ENCODE measurements around the gene XKR8. TPM values are rescaled to one million over a fixed set of nuclear protein-coding genes. Genes with fewer than 3 reads are reported as not detected.

The XKR8 gene
- polyA plus RNA-seq, 3 donors: 12.3 to 36.7 (median 25.9) TPM

DNA sequence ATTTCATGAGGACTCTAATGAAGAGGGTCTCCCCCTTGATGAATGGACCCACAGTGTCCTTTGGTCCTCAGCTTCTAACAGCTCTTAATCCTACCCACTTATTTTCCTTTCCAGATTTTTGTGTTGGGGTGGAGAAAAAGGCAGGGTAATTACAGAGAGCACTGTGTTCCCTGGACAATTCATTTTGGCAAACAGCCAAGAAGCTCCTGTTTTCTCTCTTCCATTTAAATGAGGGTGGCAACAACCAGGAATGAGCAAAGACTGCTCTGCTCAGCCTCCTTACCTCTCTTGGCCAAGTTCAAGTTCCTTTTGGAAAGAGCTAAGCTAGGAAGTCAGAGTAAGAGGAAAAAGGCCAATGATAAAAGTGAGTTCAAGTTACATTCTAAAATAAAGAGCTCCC lies 11.9 kb downstream of the XKR8 start:
- Histone ChIP-seq H3K36me3 (replicated peaks in 1 of 2; ENCODE audit: control insufficient read depth in 1 of 2, insufficient read depth in 2 of 2, low read length in 2 of 2) (peaks cover 53 to 83% of the 10 kb centered on the region in 2 donors), H3K9ac (ENCODE audit: insufficient read depth, low read length, poor library complexity, severe bottlenecking) (no peak overlapping the region), H3K27ac (ENCODE audit: low read depth in 1 of 2, low read length in 2 of 2) (no peak overlapping the region), H4K20me1 (ENCODE audit: insufficient read depth, low read length) (no peaks in the 10 kb centered on the region), H3K4me2 (replicated peaks; ENCODE audit: extremely low read depth, low read length, poor library complexity, severe bottlenecking) (no peak overlapping the region), H3K79me2 (ENCODE audit: insufficient read depth, low read length) (no peaks in the 10 kb centered on the region), H3K4me1 (ENCODE audit: control insufficient read depth in 1 of 2, insufficient read depth in 2 of 2, low read length in 2 of 2) (peaks cover 2 to 6% of the 10 kb centered on the region in 2 donors), H3K4me3 (replicated peaks in 1 of 3; ENCODE audit: low read depth in 2 of 3, low read length in 3 of 3) (no peak overlapping the region), H3K9me3 (replicated peaks in 1 of 2; ENCODE audit: control insufficient read depth in 1 of 2, insufficient read depth in 1 of 2, low read length in 2 of 2) (no peaks in the 10 kb centered on the region), H2AFZ (ENCODE audit: insufficient read depth, low read depth, low read length, poor library complexity, severe bottlenecking) (no peak overlapping the region), H3K27me3 (ENCODE audit: control insufficient read depth in 2 of 2, insufficient read depth in 2 of 2, low read length in 2 of 2) (no peaks in the 10 kb centered on the region)
- Mint-ChIP-seq H3K4me1 (peaks cover 13% of the 10 kb centered on the region), H3K27ac (no peak overlapping the region), H3K36me3 (peaks cover 68 to 79% of the 10 kb centered on the region in 2 donors), H3K4me3 (no peak overlapping the region), H3K9me3 (no peaks in the 10 kb centered on the region), H3K27me3 (ENCODE audit: low read depth in 3 of 3) (no peaks in the 10 kb centered on the region)
- no peak for TF ChIP-seq CTCF (IDR thresholded peaks at IDR 0.05)
- DNase-seq: no peak
- intact Hi-C loops (cut with micrococcal nuclease): no loop called here

- Histone ChIP-seq H3K36me3 (replicated peaks in 1 of 2; ENCODE audit: control insufficient read depth in 1 of 2, insufficient read depth in 2 of 2, low read length in 2 of 2) (peaks cover 51 to 83% of the 10 kb centered on the region in 2 donors), H3K9ac (ENCODE audit: insufficient read depth, low read length, poor library complexity, severe bottlenecking) (no peak overlapping the region), H3K9me3 (replicated peaks in 1 of 2; ENCODE audit: control insufficient read depth in 1 of 2, insufficient read depth in 1 of 2, low read length in 2 of 2) (no peaks in the 10 kb centered on the region), H3K4me1 (ENCODE audit: control insufficient read depth in 1 of 2, insufficient read depth in 2 of 2, low read length in 2 of 2) (peaks cover 2 to 6% of the 10 kb centered on the region in 2 donors), H3K4me3 (replicated peaks in 1 of 3; ENCODE audit: low read depth in 2 of 3, low read length in 3 of 3) (no peak overlapping the region), H3K27me3 (ENCODE audit: control insufficient read depth in 2 of 2, insufficient read depth in 2 of 2, low read length in 2 of 2) (no peaks in the 10 kb centered on the region), H2AFZ (ENCODE audit: insufficient read depth, low read depth, low read length, poor library complexity, severe bottlenecking) (no peak overlapping the region), H4K20me1 (ENCODE audit: insufficient read depth, low read length) (no peaks in the 10 kb centered on the region), H3K27ac (ENCODE audit: low read depth in 1 of 2, low read length in 2 of 2) (no peak overlapping the region), H3K4me2 (replicated peaks; ENCODE audit: extremely low read depth, low read length, poor library complexity, severe bottlenecking) (no peak overlapping the region), H3K79me2 (ENCODE audit: insufficient read depth, low read length) (no peaks in the 10 kb centered on the region)
- no peak overlapping the region for H3K4me3 Mint-ChIP-seq
- H3K27me3 Mint-ChIP-seq (ENCODE audit: low read depth in 3 of 3): no peaks in the 10 kb centered on the region
- peaks cover 68 to 79% of the 10 kb centered on the region in 2 donors for H3K36me3 Mint-ChIP-seq
- no peaks in the 10 kb centered on the region for H3K9me3 Mint-ChIP-seq
- H3K27ac Mint-ChIP-seq: peak overlapping the region in 2 of 7 donors; percentile 21 to 73
- intact Hi-C loops (cut with micrococcal nuclease): no loop called here
- no peak for TF ChIP-seq CTCF (IDR thresholded peaks at IDR 0.05)
- DNase-seq: no peak
- WGBS (ENCODE audit: insufficient coverage): 100% methylated on average over 2 of the region's 4 CpGs
- H3K4me1 Mint-ChIP-seq: peaks cover 13% of the 10 kb centered on the region
Measured at GRCh38 chr1:27972141-27972540, 12.4 kb downstream of the XKR8 start.
